Measurements from ENCODE around the gene UBXN11.
"Not testable (repeated sequence)": the region's sequence is repeated elsewhere in the genome, so short reads cannot be mapped to it uniquely, and the experiment has no call there.

UBXN11 gene

DNA sequence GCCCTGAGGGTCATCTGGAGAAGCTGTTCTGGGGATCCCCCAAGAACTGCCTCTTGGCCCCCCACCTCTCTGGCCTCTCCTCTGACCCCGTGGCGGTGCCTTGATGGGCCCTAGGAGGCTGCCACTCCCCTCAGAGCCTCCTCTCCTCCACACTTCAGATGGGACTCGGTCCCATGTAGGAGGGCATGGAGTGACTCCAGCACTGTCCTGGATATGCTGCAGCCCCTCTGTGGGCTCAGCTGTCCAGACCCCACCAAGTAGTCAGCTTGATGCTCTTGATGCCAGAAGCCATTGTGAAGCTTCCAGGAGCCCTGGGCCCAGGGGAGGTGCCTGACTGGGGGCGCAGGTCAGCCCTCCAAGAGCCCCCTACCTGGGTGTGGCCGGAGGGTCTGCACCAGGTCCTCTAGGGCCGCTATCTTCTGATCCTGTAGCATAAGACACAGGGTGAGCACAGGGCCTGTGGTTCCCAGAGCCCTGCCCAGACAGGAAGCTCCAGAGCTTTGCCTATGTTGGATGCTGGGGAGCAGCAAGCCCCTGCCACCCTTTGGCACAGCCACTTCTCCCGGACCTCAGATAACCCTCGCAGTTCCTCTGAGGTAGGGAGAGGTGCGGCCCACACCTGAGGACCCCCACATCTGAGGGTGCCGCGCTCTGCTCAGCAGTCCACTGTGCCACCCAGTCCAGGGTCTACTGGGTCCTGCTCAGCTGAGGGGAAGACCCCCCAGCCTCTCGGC, 9.2 kb downstream of the UBXN11 start:
- 100% methylated on average over 9 of the region's 12 CpGs for WGBS (ENCODE audit: insufficient coverage)
- H3K36me3 ChIP-seq (ENCODE audit: control insufficient read depth in 4 of 4, insufficient read depth in 4 of 4, low read length in 3 of 4) = peaks cover 0 to 46% (median 13%) of the 10 kb centered on the region in 4 experiments
- no peaks in the 10 kb centered on the region for H3K27me3 ChIP-seq (replicated peaks in 2 of 5; ENCODE audit: control insufficient read depth in 4 of 5, insufficient read depth in 5 of 5, low read length in 4 of 5)
- POLR2A ChIA-PET = no interaction called here
- no peak overlapping the region for H3K27ac ChIP-seq (ENCODE audit: insufficient read depth in 1 of 2, low read depth in 1 of 2, low read length in 2 of 2, poor library complexity in 1 of 2, severe bottlenecking in 2 of 2)
- H3K9me3 ChIP-seq (ENCODE audit: control extremely low read depth in 1 of 5, control insufficient read depth in 4 of 5, insufficient read depth in 2 of 5, low read depth in 1 of 5, low read length in 4 of 5) = no peaks in the 10 kb centered on the region
- no peak overlapping the region for H3K4me3 ChIP-seq (ENCODE audit: control insufficient read depth in 1 of 7, extremely low read depth in 1 of 7, insufficient read depth in 4 of 7, low read depth in 2 of 7, low read length in 6 of 7)
- peaks cover 2 to 12% (median 6%) of the 10 kb centered on the region in 4 experiments for H3K4me1 ChIP-seq (ENCODE audit: control extremely low read depth in 1 of 4, control insufficient read depth in 4 of 4, insufficient read depth in 4 of 4, low read length in 3 of 4)
- CTCF ChIA-PET = interaction anchor here (0.8 to 1.9 kb wide), 5 partner anchors 10 to 25 kb away, joined by 3 to 5 read pairs (median 4); partner anchors contain the start of gene SH3BGRL3
- DNase-seq = no peak

DNA sequence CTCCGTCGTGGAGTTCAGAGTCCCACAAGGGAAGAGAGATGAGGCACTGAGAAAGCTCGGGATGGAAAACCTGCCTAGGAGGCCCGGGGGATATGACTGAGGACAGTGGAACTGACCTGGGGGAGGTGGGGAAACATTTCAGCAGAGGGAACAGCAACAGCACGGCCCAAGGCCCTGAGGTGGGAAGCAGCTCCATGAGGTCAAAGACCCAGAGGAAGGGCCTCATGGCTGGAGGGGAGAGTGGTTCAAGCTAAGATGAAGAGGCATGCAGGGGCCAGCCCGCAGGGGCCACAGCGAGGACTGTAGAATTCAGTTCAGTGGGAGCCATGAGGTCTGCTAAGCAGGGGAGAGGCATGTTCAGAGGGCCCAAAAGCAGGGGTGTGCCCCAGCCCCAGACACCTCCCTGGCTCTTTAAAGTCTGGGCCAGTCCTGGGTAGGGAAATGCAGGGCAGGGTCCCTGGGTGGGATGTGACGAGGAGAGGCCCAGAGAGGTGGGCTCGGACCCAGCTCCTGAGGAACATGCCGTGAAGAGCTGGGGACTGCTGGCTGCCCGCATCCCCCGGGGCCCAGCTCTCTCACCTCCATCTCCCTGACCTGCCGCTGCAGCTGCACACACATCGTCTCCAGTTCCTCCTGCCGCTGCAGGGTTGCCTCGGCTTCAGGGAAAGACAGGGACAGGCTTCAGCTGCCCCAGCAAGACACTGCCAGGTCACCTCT, 9.9 kb downstream of the UBXN11 start:
- ChIA-PET CTCF (interaction anchor here (0.8 to 1.9 kb wide), 5 partner anchors 9 to 25 kb away, joined by 3 to 5 read pairs (median 4); partner anchors contain the start of gene SH3BGRL3), POLR2A (interaction anchor here (1.0 kb wide), 1 partner anchor 11 kb away, joined by 3 read pairs; no protein-coding TSS in a partner anchor)
- 91% methylated on average over 15 of the region's 16 CpGs for WGBS (ENCODE audit: insufficient coverage)
- Histone ChIP-seq H3K9me3 (ENCODE audit: control extremely low read depth in 1 of 5, control insufficient read depth in 4 of 5, insufficient read depth in 2 of 5, low read depth in 1 of 5, low read length in 4 of 5) (no peaks in the 10 kb centered on the region), H3K27me3 (replicated peaks in 2 of 5; ENCODE audit: control insufficient read depth in 4 of 5, insufficient read depth in 5 of 5, low read length in 4 of 5) (no peaks in the 10 kb centered on the region), H3K27ac (ENCODE audit: insufficient read depth in 1 of 2, low read depth in 1 of 2, low read length in 2 of 2, poor library complexity in 1 of 2, severe bottlenecking in 2 of 2) (no peak overlapping the region), H3K4me1 (ENCODE audit: control extremely low read depth in 1 of 4, control insufficient read depth in 4 of 4, insufficient read depth in 4 of 4, low read length in 3 of 4) (peaks cover 6 to 19% (median 12%) of the 10 kb centered on the region in 4 experiments), H3K4me3 (ENCODE audit: control insufficient read depth in 1 of 7, extremely low read depth in 1 of 7, insufficient read depth in 4 of 7, low read depth in 2 of 7, low read length in 6 of 7) (no peak overlapping the region), H3K36me3 (ENCODE audit: control insufficient read depth in 4 of 4, insufficient read depth in 4 of 4, low read length in 3 of 4) (peaks cover 0 to 48% (median 13%) of the 10 kb centered on the region in 4 experiments)
- DNase-seq = no peak

DNA sequence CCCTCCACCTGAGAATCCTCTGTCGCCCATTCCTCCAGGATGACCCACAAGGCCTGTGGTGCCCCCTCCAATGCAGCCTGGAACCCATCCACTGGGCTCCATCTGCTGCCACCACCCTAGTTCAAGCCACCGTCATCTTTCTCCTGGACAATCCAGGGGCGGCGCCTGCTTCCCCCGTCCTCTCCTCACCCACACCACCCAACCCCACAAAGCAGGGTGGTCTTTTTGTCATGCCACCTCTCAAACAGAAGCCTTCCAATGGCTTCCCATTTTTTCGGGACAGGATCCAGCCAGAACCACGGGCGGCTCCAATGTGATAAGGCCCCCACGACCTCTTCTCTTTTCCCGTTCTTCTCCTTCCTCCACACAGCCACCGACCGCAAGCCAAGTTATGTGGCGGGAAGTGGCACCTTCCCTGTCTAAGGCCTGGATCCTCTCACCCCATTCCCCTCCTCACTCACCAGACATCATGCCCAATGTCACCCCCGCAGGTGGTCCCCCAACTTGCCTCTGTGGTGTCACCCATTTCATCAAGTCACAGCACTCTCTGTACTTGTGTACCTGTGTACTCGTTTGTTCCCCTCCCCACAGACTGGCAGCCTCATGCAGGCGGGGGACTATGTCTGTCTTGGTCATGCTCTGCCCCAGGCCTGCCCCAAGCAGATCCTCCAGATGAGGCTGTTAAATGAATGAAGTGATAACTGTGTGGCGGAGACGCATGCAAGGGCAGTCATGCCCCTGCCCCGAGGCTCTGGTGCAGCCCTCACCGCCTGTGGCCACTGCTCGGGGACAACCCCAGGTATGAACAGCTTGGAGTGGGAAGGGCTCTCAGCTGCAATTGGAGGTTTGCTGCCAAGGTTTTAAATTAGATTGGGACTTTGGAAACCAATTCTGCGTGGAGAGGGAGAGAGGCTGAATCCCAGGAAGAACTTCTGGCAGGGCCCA, 11.0 kb downstream of the UBXN11 start:
- ChIA-PET CTCF (interaction anchor here (1.2 to 1.9 kb wide), 4 partner anchors 18 to 27 kb away, joined by 3 to 5 read pairs (median 4); no protein-coding TSS in a partner anchor), POLR2A (interaction anchor here (1.0 kb wide), 1 partner anchor 10 kb away, joined by 3 read pairs; no protein-coding TSS in a partner anchor)
- Histone ChIP-seq H3K9me3 (ENCODE audit: control extremely low read depth in 1 of 5, control insufficient read depth in 4 of 5, insufficient read depth in 2 of 5, low read depth in 1 of 5, low read length in 4 of 5) (no peaks in the 10 kb centered on the region), H3K4me3 (ENCODE audit: control insufficient read depth in 1 of 7, extremely low read depth in 1 of 7, insufficient read depth in 4 of 7, low read depth in 2 of 7, low read length in 6 of 7) (no peak overlapping the region), H3K27ac (ENCODE audit: insufficient read depth in 1 of 2, low read depth in 1 of 2, low read length in 2 of 2, poor library complexity in 1 of 2, severe bottlenecking in 2 of 2) (no peak overlapping the region), H3K36me3 (ENCODE audit: control insufficient read depth in 4 of 4, insufficient read depth in 4 of 4, low read length in 3 of 4) (peaks cover 0 to 46% (median 10%) of the 10 kb centered on the region in 4 experiments), H3K27me3 (replicated peaks in 2 of 5; ENCODE audit: control insufficient read depth in 4 of 5, insufficient read depth in 5 of 5, low read length in 4 of 5) (no peaks in the 10 kb centered on the region), H3K4me1 (ENCODE audit: control extremely low read depth in 1 of 4, control insufficient read depth in 4 of 4, insufficient read depth in 4 of 4, low read length in 3 of 4) (peaks cover 10 to 29% (median 22%) of the 10 kb centered on the region in 4 experiments)
- 94% methylated on average over 22 of the region's 22 CpGs for WGBS (ENCODE audit: insufficient coverage)
- DNase-seq = no peak

DNA sequence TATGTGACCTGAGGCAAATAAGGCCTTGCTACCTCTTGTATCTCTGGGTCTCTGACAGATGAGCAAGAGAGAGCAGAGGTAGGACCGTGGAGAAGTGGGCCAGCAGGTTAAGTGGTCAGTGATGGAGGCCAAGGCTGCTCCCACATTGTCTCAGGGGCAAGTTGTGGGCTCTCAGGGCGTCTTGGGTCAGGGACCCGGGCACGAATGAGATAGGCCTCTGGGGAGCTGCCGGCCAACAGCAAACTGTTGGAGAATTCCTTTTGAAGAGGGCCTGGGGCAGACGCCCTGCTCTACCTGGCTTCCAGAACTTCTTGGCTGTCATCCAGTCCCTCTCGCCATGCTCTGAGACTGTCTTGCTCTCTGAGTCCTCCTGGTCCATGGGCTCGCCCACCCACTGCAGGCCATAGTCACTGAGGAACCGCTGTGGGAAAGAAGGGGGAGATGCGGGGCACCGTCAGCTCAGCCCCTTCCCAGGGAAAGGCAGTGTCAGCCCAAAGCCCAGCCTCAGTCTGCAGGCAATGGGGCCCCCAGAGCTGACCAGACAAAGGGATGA, 12.4 kb downstream of the UBXN11 start:
- peaks cover 0 to 46% (median 10%) of the 10 kb centered on the region in 4 experiments for H3K36me3 ChIP-seq (ENCODE audit: control insufficient read depth in 4 of 4, insufficient read depth in 4 of 4, low read length in 3 of 4)
- no peaks in the 10 kb centered on the region for H3K27me3 ChIP-seq (replicated peaks in 2 of 5; ENCODE audit: control insufficient read depth in 4 of 5, insufficient read depth in 5 of 5, low read length in 4 of 5)
- H3K9me3 ChIP-seq (ENCODE audit: control extremely low read depth in 1 of 5, control insufficient read depth in 4 of 5, insufficient read depth in 2 of 5, low read depth in 1 of 5, low read length in 4 of 5) = no peaks in the 10 kb centered on the region
- 89% methylated on average over 11 of the region's 11 CpGs for WGBS (ENCODE audit: insufficient coverage)
- CTCF ChIA-PET = interaction anchor here (1.0 to 10.7 kb wide), 3 partner anchors 17 to 28 kb away, joined by 3 to 110 read pairs (median 3); partner anchors contain the start of genes CD52 and SH3BGRL3
- no peak for DNase-seq
- peaks cover 10 to 43% (median 37%) of the 10 kb centered on the region in 4 experiments for H3K4me1 ChIP-seq (ENCODE audit: control extremely low read depth in 1 of 4, control insufficient read depth in 4 of 4, insufficient read depth in 4 of 4, low read length in 3 of 4)
- H3K4me3 ChIP-seq (ENCODE audit: control insufficient read depth in 1 of 7, extremely low read depth in 1 of 7, insufficient read depth in 4 of 7, low read depth in 2 of 7, low read length in 6 of 7) = no peak overlapping the region
- H3K27ac ChIP-seq (ENCODE audit: insufficient read depth in 1 of 2, low read depth in 1 of 2, low read length in 2 of 2, poor library complexity in 1 of 2, severe bottlenecking in 2 of 2) = no peak overlapping the region
- POLR2A ChIA-PET = no interaction called here

DNA sequence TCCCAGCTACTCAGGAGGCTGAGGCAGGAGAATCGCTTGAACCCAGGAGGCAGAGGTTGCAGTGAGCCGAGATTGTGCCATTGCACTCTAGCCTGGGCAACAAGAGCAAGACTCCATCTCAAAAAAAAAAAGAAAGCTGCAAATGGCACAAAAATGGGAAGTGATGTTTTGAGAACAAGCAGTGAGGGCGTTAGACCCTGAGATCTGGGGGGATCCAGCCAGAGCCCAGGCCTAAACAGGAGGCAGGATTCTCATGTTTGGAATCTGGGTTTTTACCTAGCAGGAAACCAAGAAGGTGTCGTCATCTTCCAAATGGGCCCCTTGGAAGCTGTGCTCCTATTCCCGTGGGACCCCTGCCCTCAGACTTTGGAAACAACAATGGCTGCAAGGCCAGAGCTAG, 13.7 kb downstream of the UBXN11 start:
- peaks cover 0 to 43% (median 10%) of the 10 kb centered on the region in 4 experiments for H3K36me3 ChIP-seq (ENCODE audit: control insufficient read depth in 4 of 4, insufficient read depth in 4 of 4, low read length in 3 of 4)
- H3K4me3 ChIP-seq (ENCODE audit: control insufficient read depth in 1 of 7, extremely low read depth in 1 of 7, insufficient read depth in 4 of 7, low read depth in 2 of 7, low read length in 6 of 7); H3K27ac ChIP-seq (ENCODE audit: insufficient read depth in 1 of 2, low read depth in 1 of 2, low read length in 2 of 2, poor library complexity in 1 of 2, severe bottlenecking in 2 of 2); H3K9me3 ChIP-seq (ENCODE audit: control extremely low read depth in 1 of 5, control insufficient read depth in 4 of 5, insufficient read depth in 2 of 5, low read depth in 1 of 5, low read length in 4 of 5); H3K27me3 ChIP-seq (replicated peaks in 2 of 5; ENCODE audit: control insufficient read depth in 4 of 5, insufficient read depth in 5 of 5, low read length in 4 of 5): not testable (repeated sequence)
- DNase-seq = peak in 1 of 3 donors; percentile 26
- CTCF ChIA-PET = interaction anchor here (10.7 kb wide), 1 partner anchor 16 kb away, joined by 110 read pairs; the partner anchor contains the start of gene SH3BGRL3
- WGBS (ENCODE audit: insufficient coverage) = 87% methylated on average over 5 of the region's 5 CpGs
- peaks cover 17 to 53% (median 50%) of the 10 kb centered on the region in 4 experiments for H3K4me1 ChIP-seq (ENCODE audit: control extremely low read depth in 1 of 4, control insufficient read depth in 4 of 4, insufficient read depth in 4 of 4, low read length in 3 of 4)
- POLR2A ChIA-PET = interaction anchor here (1.4 kb wide), 1 partner anchor 13 kb away, joined by 3 read pairs; the partner anchor contains the start of gene SH3BGRL3

DNA sequence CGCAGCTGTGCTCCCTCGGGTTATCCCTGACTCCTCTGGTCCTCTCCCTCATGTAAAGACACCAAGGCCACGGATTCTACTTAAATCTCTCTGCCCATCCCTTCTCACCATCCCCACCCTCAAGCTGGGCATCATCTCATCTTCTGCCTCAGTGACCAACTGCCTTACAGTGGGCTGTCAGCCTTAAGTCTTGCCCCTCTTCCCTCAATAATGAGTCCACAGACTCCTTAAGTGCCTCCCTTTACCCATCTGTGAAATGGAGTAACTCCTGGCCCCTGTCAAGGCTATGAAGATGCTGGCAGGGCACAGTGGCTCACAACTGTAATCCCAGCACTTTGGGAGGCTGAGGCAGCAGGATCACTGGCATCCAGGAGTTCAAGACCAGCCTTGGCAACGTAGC, 14.5 kb downstream of the UBXN11 start:
- Histone ChIP-seq H3K27ac (ENCODE audit: insufficient read depth in 1 of 2, low read depth in 1 of 2, low read length in 2 of 2, poor library complexity in 1 of 2, severe bottlenecking in 2 of 2) (peak overlapping the region in 1 of 2 experiments; percentile 92), H3K36me3 (ENCODE audit: control insufficient read depth in 4 of 4, insufficient read depth in 4 of 4, low read length in 3 of 4) (peaks cover 0 to 36% (median 10%) of the 10 kb centered on the region in 4 experiments), H3K4me1 (ENCODE audit: control extremely low read depth in 1 of 4, control insufficient read depth in 4 of 4, insufficient read depth in 4 of 4, low read length in 3 of 4) (peaks cover 22 to 61% (median 58%) of the 10 kb centered on the region in 4 experiments), H3K4me3 (ENCODE audit: control insufficient read depth in 1 of 7, extremely low read depth in 1 of 7, insufficient read depth in 4 of 7, low read depth in 2 of 7, low read length in 6 of 7) (no peak overlapping the region), H3K27me3 (replicated peaks in 2 of 5; ENCODE audit: control insufficient read depth in 4 of 5, insufficient read depth in 5 of 5, low read length in 4 of 5) (no peaks in the 10 kb centered on the region), H3K9me3 (ENCODE audit: control extremely low read depth in 1 of 5, control insufficient read depth in 4 of 5, insufficient read depth in 2 of 5, low read depth in 1 of 5, low read length in 4 of 5) (no peaks in the 10 kb centered on the region)
- WGBS (ENCODE audit: insufficient coverage) = 90% methylated on average over 4 of the region's 4 CpGs
- POLR2A ChIA-PET = interaction anchor here (1.4 kb wide), 1 partner anchor 13 kb away, joined by 3 read pairs; the partner anchor contains the start of gene SH3BGRL3
- DNase-seq = no peak
- CTCF ChIA-PET = interaction anchor here (4.8 to 10.7 kb wide), 2 partner anchors 15 kb away, joined by 26 to 110 read pairs; partner anchors contain the start of genes SH3BGRL3 and UBXN11
